GM23248 (cell line): ENCODE measurements around the gene IL18BP. TPM values are rescaled to one million over a fixed set of nuclear protein-coding genes. Genes with fewer than 3 reads are reported as not detected.
A peak's percentile ranks its signal among the peaks of the same experiment; 100 is the strongest.

ENCODE experiments used
- DNase-seq: peaks from one replicate; pipeline ENCODE4 v3.0.0-alpha.2; 2015
- H2AFZ ChIP-seq: fragments of 200-600 bp; sonication (generic); 2 replicates; pipeline ENCODE4 v1.6.1; 2016; ENCODE audit warnings: antibody characterized with exemption
- H3F3A ChIP-seq: fragments of 200-600 bp; sonication (generic); 2 replicates; pipeline ENCODE4 v1.6.1; 2016; ENCODE audit warnings: mild to moderate bottlenecking, antibody characterized with exemption, mixed run types; ENCODE audit not compliant: insufficient read depth
- H3K27ac ChIP-seq: fragments of 200-600 bp; sonication (generic); 2 replicates; pipeline ENCODE4 v1.5.1; 2016; ENCODE audit warnings: mild to moderate bottlenecking
- H3K27me3 ChIP-seq: fragments of 200-600 bp; sonication (generic); replicated peaks from 2 replicates; pipeline ENCODE4 v1.6.1; 2016; ENCODE audit warnings: mild to moderate bottlenecking; ENCODE audit not compliant: insufficient read depth
- H3K36me3 ChIP-seq: fragments of 200-600 bp; sonication (generic); 2 replicates; pipeline ENCODE4 v1.6.1; 2016; ENCODE audit warnings: low read depth, mild to moderate bottlenecking
- H3K4me1 ChIP-seq: fragments of 200-600 bp; sonication (generic); 2 replicates; pipeline ENCODE4 v1.6.1; 2016; ENCODE audit warnings: mild to moderate bottlenecking; ENCODE audit not compliant: insufficient read depth
- H3K4me2 ChIP-seq: fragments of 200-600 bp; sonication (generic); one replicate; pipeline ENCODE4 v1.6.1; 2016; ENCODE audit warnings: mild to moderate bottlenecking; ENCODE audit not compliant: unreplicated experiment
- H3K4me3 ChIP-seq: fragments of 200-600 bp; sonication (generic); 2 replicates; pipeline ENCODE4 v1.5.1; 2016; ENCODE audit warnings: mild to moderate bottlenecking
- H3K79me2 ChIP-seq: fragments of 200-600 bp; sonication (generic); 2 replicates; pipeline ENCODE4 v1.6.1; 2016; ENCODE audit warnings: mild to moderate bottlenecking; ENCODE audit not compliant: insufficient read depth
- H3K9ac ChIP-seq: fragments of 200-600 bp; sonication (generic); 2 replicates; pipeline ENCODE4 v1.6.1; 2016; ENCODE audit warnings: mild to moderate bottlenecking
- H3K9me2 ChIP-seq: fragments of 200-600 bp; sonication (generic); 2 replicates; pipeline ENCODE4 v1.6.1; 2016; ENCODE audit warnings: mixed run types, mild to moderate bottlenecking, moderate library complexity; ENCODE audit not compliant: insufficient read depth
- H3K9me3 ChIP-seq: fragments of 200-600 bp; sonication (generic); one replicate; pipeline ENCODE4 v1.6.1; 2017; ENCODE audit warnings: low read depth
- H4K20me1 ChIP-seq: fragments of 200-600 bp; sonication (generic); 2 replicates; pipeline ENCODE4 v1.6.0; 2016; ENCODE audit not compliant: insufficient read depth
- EZH2 ChIP-seq: fragments of 200-600 bp; sonication (generic); IDR thresholded peaks from 2 replicates; pipeline ENCODE4 v1.6.1; 2018; ENCODE audit warnings: antibody characterized with exemption, mild to moderate bottlenecking; ENCODE audit not compliant: insufficient read depth, poor library complexity, severe bottlenecking
- EZH2phosphoT487 ChIP-seq: fragments of 200-600 bp; sonication (generic); IDR thresholded peaks from 2 replicates; pipeline ENCODE4 v1.6.1; 2018; ENCODE audit warnings: antibody characterized with exemption, moderate library complexity, mild to moderate bottlenecking, low read depth; ENCODE audit not compliant: insufficient read depth
- WGBS, 2 experiments: methylation state at CpG; one replicate each; pipeline ENCODE4 v1.1.6; 2015 to 2017; ENCODE audit warnings: low lambda C conversion rate in 2 of 2, low coverage in 1 of 2; ENCODE audit errors: missing lambda C conversion rate in 2 of 2; 5-methylcytosine and 5-hydroxymethylcytosine counted together
- in situ Hi-C: fragments of 300-500 bp; cut with MboI; formaldehyde crosslinking; loops from 2 replicates; pipeline ENCODE4 v1.15.0; 2020
- polyA plus RNA-seq: library from polyadenylated mRNA; unstranded; fragments of >200 nt; fragmentation: Nextera tagmentation; extraction: Ambion mirVana; gene quantifications from 2 replicates; pipeline ENCODE4 v1.2.1, GENCODE V29; 2016
- total RNA-seq: library from RNA; depleted of rRNA; stranded (reverse); fragments of >200 nt; shearing (Covaris generic); gene quantifications from 2 replicates; pipeline ENCODE4 v1.2.3, GENCODE V29; 2014; rRNA removed

IL18BP gene
- total RNA-seq, result 2.5 and 4.8 TPM in 2 replicates
- 0.14 and 0.44 TPM in 2 replicates for polyA plus RNA-seq

- peak within 1 kb of the TSS; percentile 34; the same call in 1 of the 2 replicates for H3K9ac ChIP-seq
- WGBS, 2 experiments, result 65 to 69% methylated on average over 11 of the region's 11 CpGs
- no peaks in the 10 kb centered on the region for H3K27me3 ChIP-seq
- TF ChIP-seq EZH2 (no peak), EZH2phosphoT487 (no peak)
- no peak within 1 kb of the TSS for H2AFZ ChIP-seq
- peak within 1 kb of the TSS; percentile 44 for H3K4me2 ChIP-seq
- H3K4me3 ChIP-seq, result peak within 1 kb of the TSS; percentile 24; the same call in 1 of the 2 replicates
- H4K20me1 ChIP-seq, result no peaks in the 10 kb centered on the region
- H3K9me2 ChIP-seq, result no peaks in the 10 kb centered on the region
- H3K9me3 ChIP-seq, result no peaks in the 10 kb centered on the region
- no peak within 1 kb of the TSS for H3K27ac ChIP-seq
- H3K36me3 ChIP-seq, result no peaks in the 10 kb centered on the region
- H3K79me2 ChIP-seq, result no peaks in the 10 kb centered on the region
- H3F3A ChIP-seq, result peaks cover 14% of the 10 kb centered on the region
- DNase-seq, result no peak
- H3K4me1 ChIP-seq, result no peaks in the 10 kb centered on the region
- in situ Hi-C loops, result no loop called here
These were observed at the start of gene IL18BP for GRCh38 chr11:71998649-71999310. Gene IL18BP (plus strand): TSS chr11:71998909. CDS start chr11:71999985, 1,076 bp downstream.

GRCh38 chr11:71949034-71949433 lies 49.7 kb upstream of the IL18BP start:
- Histone ChIP-seq H3K36me3 (no peaks in the 10 kb centered on the region), H3K79me2 (peaks cover 81% of the 10 kb centered on the region), H3K9me2 (no peaks in the 10 kb centered on the region), H3K27ac (no peak overlapping the region), H4K20me1 (peaks cover 10% of the 10 kb centered on the region; the same call in 1 of the 2 replicates), H3K27me3 (no peaks in the 10 kb centered on the region), H3F3A (peaks cover 23% of the 10 kb centered on the region), H3K9me3 (no peaks in the 10 kb centered on the region), H3K4me3 (no peak overlapping the region), H3K9ac (no peak overlapping the region), H3K4me2 (no peak overlapping the region), H3K4me1 (peaks cover 36% of the 10 kb centered on the region), H2AFZ (no peak overlapping the region)
- DNase-seq, result no peak
- in situ Hi-C loops, result no loop called here
- TF ChIP-seq EZH2, result no peak
- TF ChIP-seq EZH2phosphoT487, result no peak
- 97 to 99% methylated on average over 6 of the region's 6 CpGs for WGBS, 2 experiments

GRCh38 chr11:71951741-71952310 lies 46.9 kb upstream of the IL18BP start:
- DNase-seq, result no peak
- H3F3A ChIP-seq, result no peaks in the 10 kb centered on the region
- in situ Hi-C loops, result no loop called here
- H4K20me1 ChIP-seq, result peaks cover 27% of the 10 kb centered on the region
- H3K27me3 ChIP-seq, result no peaks in the 10 kb centered on the region
- H3K9me2 ChIP-seq, result no peaks in the 10 kb centered on the region
- 90 to 94% methylated on average over 4 of the region's 4 CpGs for WGBS, 2 experiments
- no peak overlapping the region for H2AFZ ChIP-seq
- H3K27ac ChIP-seq, result no peak overlapping the region
- H3K79me2 ChIP-seq, result peaks cover 100% of the 10 kb centered on the region
- no peaks in the 10 kb centered on the region for H3K36me3 ChIP-seq
- H3K4me3 ChIP-seq, result no peak overlapping the region
- no peak overlapping the region for H3K9ac ChIP-seq
- H3K9me3 ChIP-seq, result no peaks in the 10 kb centered on the region
- TF ChIP-seq EZH2 (no peak), EZH2phosphoT487 (no peak)
- H3K4me1 ChIP-seq, result peaks cover 10% of the 10 kb centered on the region
- H3K4me2 ChIP-seq, result no peak overlapping the region

DNA sequence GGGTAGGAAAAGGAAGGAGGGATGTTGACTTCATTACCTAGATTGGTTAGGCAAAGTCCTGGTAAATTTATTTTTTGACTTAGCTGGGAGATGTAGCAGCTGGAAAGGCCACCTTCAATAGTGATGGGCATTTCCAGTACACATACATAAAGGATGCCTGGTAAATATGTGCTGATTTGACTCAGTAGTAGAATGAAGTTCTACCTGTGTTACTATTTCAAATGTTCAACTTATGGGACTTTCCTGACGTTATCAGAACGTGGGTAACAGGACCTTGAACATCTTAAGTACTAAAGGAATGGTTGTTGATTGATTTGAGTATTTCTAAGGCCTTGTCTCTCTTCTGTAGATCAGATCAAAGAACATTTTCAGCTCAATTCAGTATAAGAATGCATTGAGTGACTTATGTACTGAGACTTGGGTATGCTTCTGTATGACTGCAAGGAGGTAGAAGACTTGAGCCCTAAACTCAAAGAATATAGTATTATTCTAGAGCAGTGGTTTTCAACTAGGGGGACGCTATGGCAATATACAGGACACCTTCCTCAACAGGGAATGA lies 42.7 kb upstream of the IL18BP start:
- Histone ChIP-seq H3K9me3 (no peaks in the 10 kb centered on the region), H3K27me3 (no peaks in the 10 kb centered on the region), H3K79me2 (peaks cover 81% of the 10 kb centered on the region), H2AFZ (no peak overlapping the region), H3K27ac (no peak overlapping the region), H3K4me3 (no peak overlapping the region), H3K4me1 (no peaks in the 10 kb centered on the region), H4K20me1 (peaks cover 27% of the 10 kb centered on the region), H3F3A (no peaks in the 10 kb centered on the region), H3K36me3 (peaks cover 13% of the 10 kb centered on the region), H3K9ac (no peak overlapping the region), H3K9me2 (no peaks in the 10 kb centered on the region), H3K4me2 (no peak overlapping the region)
- no peak for DNase-seq
- no peak for TF ChIP-seq EZH2
- TF ChIP-seq EZH2phosphoT487, result no peak
- in situ Hi-C loops, result no loop called here
- 65 to 67% methylated on average over 3 of the region's 3 CpGs for WGBS, 2 experiments
